Measurements from ENCODE around the gene THG1L.

GRCh38 chr5:157758706-157759105 is 27.5 kb downstream of the THG1L start:
- TF ChIP-seq CTCF (IDR thresholded peaks at IDR 0.05; ENCODE audit: poor library complexity) (no peak), EZH2phosphoT487 (IDR thresholded peaks at IDR 0.05; ENCODE audit: low read depth, severe bottlenecking, unreplicated experiment) (no peak), EZH2 (IDR thresholded peaks at IDR 0.05; ENCODE audit: borderline replicate concordance) (no peak)

Data from hepatocyte (in vitro differentiated cells).